Stimulated activated CD4-positive, alpha-beta T cell treated with anti-CD3 and anti-CD28 coated beads, Interleukin-1b, Interleukin-23, amount 100 ng/mL, for 24 hours (primary cell): ENCODE results near the gene GAS2L2.
A peak's percentile ranks its signal among the peaks of the same experiment; 100 is the strongest.

Experiments
- DNase-seq, 4 experiments: peaks; one replicate each; pipeline ENCODE4 v3.0.0-alpha.2; 2020; ENCODE audit warnings: low read depth in 4 of 4, low spot score in 1 of 4

GAS2L2 gene

DNA sequence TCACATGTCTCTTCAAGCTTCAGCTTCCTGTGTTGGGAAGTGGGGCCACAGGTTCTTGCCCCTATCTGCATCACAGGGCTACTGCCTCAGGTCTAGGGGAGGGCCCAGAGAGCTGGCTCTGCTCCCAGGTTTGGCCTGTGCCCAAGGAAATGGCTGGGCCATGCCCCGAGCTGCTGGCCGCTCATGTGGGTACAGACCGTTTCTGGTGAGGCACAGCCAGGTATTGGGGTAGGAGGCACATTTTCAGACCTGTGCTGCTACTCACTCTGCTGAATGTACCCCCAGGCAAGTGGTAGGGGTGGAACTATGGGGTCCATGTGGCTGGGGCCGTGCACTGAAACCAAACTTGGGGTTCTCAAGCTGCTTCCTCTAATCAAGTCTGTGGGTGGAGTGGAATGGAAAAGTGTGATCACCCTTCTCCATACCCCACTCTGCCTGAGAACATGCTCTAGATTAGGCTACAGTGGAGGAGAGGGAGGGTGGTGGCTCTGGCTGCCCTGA lies 4.6 kb downstream of the GAS2L2 start:
- no peak for DNase-seq

DNA sequence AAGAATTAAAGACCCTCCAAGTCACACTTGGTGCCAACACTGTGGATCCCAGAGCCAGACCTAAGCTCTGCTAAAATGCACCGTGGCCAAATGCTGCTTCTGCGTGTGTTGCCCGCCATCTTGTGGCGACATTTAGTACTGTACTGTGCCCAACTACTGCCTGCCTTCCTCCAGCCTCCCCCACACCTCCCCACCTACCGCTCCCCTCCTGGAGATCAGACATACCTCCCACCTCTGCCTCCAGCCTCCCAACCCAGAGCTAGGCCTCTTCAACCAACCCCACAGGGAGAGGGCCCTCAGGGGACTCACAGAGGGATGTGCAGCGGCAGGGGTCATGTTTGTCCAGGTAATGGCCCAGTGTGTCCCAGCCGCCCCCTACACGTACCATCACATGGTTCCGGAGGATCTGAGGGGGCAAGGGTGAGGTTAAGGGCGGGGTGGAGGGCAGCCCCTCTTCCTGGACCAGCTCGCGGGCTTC lies 5.5 kb downstream of the GAS2L2 start:
- DNase-seq = peak; percentile 59 to 74 (median 67)

DNA sequence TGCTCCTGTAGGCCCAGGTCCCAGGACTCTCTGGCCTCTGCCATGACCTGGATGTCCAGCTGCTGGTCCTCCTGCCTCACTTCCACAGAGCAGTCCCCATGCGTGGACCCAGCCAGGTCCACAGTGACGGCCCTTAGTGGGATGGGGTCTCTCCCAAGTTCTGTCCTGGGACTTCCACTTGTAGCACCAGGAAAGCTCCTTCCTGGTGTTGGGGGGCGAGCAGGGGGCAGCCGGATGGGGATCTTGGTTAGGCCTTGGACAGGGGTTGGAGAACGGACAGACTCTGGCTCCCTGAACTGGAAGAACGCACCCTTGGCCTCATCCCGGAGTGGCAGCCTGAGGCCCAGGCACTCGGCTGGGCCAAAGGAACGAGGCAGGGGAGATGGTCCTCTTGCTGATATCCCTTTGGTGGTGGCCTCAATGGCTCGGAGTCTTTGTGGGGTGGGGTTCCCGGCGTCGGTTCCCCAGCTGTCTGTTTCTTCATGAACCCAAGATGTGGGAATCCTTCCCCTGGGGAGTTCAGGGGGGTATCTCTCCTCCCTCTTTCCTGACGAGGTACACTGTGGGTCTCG lies 7.2 kb downstream of the GAS2L2 start:
- DNase-seq = no peak

DNA sequence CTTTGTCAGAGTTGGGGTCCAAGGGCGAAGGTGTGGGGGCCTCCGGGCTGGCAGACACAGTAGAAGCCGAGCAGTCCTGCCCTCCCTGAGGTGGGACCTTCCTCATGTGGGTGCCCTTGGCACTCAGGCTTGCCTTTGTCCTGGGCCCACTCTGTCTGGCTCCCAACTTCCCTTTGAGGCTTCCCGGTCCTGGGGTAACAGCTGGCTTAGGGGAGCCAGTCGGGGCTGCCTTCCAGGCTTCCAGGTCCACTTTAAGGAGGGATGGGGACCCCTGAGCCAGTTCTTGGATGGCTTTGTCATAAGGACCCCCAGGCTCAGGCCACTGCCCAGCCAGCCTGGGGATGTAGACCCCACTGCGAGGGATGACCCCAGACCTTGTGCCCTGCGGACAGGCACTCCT lies 7.8 kb downstream of the GAS2L2 start:
- no peak for DNase-seq

DNA sequence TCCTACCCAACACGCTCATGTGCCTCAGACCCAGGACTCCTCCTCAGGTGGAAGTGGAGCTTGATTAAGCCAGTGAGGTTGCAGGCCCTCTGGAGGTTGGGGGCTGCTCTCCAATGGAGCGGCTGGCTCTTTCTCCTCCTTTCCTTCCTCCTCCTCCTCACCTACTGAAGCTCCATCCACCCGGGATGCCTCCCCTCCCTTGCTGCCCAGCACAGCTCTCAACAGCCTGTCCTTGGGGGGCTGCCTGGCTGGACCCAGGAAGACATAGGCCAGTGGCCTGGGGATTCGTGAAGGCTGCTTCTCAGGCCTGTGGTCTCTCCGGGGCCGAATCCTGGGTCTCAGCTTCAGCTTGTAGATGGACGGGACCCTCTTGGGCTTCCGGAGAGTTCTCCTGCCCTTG lies 8.2 kb downstream of the GAS2L2 start:
- DNase-seq = no peak

DNA sequence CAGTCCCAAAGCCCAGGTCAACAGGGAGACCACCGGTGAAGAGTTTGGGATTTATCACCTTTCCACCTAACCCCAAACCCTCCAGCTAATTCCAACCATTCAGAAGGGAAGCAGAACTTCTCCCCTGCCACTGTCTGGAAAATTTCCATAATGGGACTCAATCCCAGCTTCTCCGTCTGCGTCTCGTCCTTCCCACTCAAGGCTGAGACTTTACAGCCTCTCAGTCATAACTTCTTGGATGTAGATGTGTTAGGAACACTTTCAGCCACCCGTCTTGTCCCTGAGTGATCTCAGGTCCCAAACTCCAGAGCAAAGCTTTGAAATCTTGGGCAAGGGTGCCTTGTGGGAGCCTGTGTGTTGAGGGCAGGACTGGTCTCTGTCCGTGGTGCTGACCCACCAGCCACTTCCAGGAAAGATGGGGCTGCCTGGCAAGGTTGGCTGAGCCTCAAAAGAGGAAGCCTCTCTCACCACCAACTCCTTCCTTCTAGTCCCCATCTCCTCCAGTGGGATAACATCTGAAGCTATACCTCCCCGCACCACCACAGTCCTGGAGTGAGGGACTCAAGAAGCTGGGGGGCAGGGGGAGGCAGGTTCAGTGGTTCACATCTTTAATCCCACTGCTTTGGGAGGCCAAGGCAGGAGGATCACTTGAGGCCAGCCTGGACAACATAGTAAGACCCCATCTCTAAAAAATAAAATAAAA lies 9.3 kb downstream of the GAS2L2 start:
- DNase-seq = no peak

DNA sequence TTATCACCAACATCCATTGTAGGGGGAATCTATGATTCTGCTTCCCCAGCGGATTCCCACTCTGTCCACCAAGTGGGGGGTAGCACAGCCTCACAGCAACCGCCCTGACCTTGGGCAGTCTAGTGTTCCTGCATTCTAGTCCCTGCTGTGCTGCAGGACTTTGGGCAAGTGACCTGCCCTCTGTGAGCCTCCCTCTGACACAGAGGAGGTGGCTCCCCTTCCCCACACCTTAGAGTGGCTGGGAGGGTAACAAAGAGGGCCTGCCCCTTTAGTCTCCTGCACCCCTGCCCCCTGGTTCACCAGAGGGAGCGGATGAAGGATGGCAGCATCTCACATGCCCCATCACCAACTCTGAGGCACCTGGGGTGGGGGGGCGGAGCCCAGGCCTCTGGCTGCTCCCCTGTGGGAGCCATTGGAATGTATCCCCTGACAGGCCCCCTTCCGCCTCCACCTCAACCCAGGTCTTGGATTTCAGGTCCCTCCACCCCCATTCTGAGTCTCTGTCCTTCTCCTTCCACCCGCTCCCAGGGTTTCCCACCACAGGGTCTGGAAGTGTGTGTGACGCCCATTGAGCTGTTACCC lies 10.1 kb downstream of the GAS2L2 start:
- no peak for DNase-seq

DNA sequence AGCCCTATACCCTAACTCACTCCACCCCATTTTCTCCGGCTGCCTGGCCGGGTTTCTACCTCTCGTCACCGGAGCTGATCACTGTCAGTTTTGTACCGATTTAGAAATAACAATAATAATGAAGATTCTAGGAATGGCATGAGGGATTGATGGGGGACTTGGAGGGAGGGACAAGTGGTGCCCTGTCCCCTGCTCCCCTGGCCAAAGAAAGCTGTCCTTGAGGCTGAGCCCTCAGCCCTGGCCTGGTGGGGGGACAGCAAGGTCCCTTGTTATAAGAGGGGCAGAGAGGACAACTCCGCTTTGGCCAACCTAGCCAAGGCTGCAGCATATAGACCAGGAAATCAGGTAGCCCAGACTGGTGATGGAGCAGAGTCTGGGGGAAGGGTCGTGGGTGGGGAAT lies 10.5 kb downstream of the GAS2L2 start:
- DNase-seq = no peak

DNA sequence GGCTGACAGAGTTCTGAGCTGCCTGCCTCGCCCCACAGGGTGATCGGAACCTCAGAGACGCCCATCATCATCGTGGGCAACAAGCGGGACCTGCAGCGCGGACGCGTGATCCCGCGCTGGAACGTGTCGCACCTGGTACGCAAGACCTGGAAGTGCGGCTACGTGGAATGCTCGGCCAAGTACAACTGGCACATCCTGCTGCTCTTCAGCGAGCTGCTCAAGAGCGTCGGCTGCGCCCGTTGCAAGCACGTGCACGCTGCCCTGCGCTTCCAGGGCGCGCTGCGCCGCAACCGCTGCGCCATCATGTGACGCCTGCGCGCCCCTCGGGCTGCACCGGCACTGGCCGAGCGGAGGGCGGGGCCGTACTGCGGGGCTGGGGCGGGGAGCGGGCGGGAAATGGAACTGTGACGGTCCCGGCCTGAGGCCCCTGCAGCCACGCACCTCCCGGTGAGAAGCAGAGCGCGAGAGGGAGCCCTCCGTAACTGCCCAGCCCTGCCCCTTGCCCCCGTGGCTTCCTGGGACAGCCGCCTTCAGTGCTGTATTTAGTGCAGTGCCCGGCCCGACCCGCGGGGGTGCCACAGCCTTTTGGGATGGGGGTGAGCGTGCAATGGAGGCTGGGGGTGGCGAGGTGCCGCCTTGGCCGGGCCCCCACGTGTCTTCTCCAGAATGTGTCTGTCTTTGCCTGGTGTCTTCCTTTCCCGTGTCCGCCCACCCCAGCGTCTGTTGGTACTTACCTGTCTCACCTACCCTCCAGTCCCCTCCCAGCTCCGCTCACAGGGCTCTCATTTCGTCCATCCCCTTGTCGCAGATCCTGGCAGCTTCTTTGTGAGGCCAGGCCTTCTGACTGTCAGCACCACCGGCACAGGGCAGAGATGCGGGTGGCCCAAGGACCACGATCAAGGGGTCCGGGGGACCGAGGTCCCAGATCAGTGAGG lies 11.8 kb downstream of the GAS2L2 start:
- peak in 1 of 4 experiments; percentile 21 for DNase-seq

DNA sequence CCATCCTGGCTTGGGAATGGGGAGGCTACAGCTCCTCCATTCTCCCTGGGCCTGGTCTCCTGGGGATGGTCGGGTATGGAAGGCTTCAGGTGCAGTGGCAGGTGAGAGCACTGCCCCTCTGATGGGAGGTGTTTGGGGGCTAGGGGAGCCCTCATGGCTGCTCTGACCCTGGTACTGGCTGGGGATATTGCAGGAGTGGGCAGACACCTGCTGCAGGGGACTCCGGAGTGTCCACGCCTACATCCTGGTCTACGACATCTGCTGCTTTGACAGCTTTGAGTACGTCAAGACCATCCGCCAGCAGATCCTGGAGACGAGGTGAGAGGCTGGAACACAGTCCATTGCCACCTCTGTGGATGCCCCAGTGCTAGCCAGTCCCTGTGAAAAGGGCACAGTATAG lies 12.8 kb downstream of the GAS2L2 start:
- no peak for DNase-seq

DNA sequence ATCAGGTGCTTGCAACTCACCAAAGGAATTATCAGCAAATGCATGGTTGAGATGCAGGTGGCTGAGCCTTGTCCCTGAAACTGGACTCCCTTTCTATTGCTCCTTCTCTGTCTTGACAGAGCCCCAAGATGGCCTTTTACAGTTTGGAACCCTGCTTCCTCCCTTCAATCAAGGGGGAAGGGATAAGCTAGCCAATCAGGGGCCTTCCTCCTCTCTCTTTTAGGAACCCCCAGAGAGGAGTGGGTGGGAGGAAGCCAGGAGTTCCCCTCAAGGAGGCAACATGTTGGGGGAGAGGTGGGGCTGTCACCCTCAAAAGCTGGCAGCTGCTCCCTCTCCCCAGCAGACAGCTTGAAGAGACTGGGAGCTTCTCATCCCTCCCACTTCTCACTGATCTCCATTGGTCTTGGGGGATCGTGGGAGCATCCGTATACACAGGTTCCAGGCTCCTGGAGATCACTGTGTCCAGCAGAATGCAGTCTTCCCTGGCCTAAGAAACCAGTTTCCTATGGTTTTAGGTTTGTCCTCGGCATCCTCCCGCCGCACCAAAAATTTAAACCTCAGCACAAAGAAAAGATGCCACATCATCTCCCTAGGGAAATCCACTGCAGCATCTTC lies 14.4 kb downstream of the GAS2L2 start:
- DNase-seq = no peak

DNA sequence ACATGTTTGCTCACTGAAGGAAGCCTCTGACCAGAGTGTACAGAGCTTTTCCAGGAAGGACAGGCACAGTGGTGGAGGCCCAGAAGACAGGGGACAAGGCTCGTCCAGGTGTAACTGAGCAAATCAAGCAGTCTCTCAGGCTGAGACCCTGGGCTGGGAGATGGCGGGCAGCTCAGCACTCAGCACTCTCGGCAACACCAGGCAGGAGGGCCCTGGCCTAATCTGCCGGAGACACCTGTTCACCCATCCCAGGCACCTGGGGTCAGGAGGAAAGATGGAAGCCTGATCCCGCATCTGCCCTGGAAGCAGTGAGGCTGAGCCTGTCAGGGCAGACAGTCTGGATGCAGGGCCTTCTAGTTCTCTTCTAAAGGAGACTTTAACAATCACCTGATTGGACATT lies 16.8 kb downstream of the GAS2L2 start:
- DNase-seq = no peak

DNA sequence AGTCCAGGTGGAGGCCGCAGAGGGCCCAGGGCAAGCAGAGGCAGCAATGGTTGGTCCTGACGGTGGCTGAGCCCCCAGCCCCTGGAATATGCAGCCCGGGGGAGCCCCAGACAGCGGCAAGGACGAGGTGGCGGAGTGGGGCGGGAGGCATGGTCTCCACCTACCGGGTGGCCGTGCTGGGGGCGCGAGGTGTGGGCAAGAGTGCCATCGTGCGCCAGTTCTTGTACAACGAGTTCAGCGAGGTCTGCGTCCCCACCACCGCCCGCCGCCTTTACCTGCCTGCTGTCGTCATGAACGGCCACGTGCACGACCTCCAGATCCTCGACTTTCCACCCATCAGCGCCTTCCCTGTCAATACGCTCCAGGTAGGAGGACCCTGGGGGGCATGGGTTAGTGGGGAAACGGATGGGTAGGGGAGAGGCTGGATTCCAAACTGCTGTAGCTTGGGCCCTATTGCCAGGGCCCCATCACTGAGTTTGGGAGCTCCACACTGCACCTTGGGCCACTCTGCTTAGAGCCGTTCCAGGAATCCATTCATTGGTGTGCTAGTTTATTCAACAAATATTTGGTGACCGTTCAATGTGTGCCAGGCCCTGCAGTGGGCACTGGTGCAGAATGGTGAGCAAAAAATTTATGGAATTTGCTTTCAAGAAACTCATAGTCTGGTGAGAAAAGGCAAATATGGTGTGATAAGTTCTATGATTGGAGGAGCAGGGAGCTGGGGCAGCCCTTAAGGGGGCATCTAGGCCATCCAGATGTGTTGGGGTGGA lies 17.8 kb downstream of the GAS2L2 start:
- DNase-seq = no peak

DNA sequence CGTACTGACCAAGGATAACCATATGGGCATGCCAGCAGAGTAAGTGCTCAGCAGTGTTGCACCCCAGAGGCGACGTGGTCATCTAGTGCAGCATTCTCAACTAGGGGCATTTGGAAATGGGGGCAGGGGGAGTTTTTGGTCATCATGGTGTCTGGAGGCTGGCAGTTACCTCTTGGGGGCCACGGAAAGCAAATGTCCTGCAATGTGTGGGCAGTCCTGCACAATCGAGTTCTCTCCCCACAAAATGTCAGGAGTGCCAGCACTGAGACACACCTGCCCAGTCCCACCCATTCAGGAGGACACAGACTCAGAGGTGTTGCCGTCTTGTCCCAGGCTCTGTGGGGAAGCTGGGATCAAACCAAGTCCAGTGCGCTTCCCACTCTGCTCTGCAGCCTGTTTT lies 18.6 kb downstream of the GAS2L2 start:
- DNase-seq = no peak

DNA sequence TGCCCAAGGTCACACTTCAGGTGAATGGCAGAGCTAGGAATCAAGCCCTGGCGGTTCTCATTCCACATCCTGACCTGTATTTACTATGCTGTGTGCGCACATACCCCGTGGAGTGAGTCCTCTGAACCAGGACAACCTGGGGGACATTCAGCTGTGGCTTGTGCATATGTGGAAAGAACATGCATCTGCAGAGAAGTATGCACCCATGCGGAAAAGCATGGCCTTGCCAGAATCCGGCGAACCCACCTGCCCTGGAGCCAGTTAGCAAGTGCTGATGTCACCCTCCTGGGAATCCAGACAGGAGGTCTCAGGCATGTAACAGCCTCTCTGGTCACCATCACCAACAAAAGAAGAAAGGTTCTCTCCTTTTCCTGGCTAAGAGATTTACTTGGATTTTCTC lies 19.7 kb downstream of the GAS2L2 start:
- no peak for DNase-seq

DNA sequence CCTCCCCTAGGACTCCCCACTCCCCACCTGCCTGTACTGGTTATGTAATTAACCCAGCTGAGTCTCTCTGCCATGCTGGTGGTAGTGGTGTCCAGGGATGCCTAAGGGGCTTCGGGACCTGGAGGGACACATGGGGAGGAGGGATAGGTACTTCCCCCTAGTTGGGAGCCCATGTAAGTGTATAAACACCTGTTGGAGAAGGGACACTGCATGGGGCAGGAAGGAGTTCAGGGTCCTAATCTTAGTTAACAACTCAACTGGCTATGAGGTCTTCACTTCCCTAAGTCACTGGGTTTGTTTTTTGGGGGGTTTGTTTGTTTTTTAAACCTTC lies 20.3 kb downstream of the GAS2L2 start:
- no peak for DNase-seq

DNA sequence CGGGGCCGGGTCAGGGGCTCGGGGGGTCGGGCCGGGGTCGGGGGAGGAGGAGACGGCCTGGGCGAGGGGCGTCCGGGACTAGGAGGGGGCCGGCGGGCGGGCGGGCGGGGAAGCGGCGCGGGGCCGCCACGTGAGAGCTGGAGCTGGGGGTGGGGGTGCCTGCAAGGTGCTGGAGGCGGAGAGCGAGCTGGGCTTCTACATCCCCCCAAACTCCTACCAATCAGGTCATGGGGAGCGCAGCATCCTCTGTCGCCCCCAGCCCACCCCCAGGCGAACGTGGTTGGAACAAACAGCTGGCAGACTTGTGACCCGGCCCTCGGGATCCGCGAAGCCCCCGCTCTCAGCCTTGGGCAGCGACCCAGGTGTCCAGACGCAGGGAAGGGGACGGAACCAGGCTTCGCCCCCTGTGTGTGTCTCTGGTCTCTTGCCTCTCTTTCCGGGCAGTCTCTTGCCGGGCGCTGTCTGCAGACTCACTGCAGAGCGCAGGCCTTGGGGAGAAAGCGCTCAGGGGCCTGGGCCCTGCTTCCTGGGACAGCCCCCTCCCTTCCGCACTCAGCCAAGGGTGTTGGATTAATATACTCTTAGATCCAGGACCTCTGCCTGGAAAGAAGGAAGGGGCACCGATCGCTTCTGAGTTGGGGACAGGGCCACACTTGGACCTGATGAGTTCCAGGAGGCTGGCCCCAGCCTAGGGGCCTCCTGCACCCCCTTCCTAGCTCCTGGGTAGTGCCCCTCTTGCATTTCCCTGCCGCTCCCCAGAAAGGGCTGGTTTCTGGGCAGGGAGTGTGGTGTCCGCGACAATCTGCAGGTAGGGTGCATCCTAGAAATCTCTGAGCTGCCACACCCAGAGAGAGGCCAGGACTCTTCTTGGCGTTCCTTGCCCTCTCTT lies 20.9 kb downstream of the GAS2L2 start:
- no peak for DNase-seq

DNA sequence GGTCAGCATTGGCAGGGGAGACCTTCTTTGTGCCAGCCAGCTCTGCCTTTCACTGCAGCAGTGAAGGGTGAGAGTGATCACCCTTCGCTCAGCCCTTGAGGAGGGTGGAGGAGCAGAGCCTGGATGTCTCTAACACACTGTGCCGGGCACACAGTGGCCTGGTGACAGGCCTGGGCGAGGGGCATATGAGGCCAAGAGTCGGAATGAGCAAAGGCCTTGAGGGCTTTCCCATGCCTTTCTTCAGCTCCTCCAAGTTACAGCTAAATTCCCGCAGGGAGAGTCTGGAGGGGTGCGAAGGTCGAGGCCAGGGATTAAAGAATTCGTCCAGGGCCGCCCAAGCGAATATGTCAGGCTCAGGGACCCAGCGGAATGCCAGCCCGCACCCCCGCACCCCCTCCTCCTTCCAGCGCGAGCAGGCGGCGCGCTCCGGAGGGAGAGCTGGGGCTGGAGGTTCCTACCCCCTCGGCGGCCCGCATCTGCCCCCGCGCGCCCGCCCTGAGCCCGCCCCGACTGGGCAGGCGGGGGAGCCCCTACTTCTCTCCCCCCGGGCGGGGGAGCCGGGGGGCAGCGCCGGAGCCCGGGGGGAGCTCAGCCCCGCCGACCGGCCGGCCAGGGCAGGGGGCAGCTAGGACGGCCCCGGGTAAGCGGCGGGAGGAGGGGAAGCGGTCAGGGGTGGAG lies 21.7 kb downstream of the GAS2L2 start, which contains the start of gene RASL10B:
RASL10B (plus strand) TSS at position 401 of the 678 bp plus-strand sequence. CDS start 3,546 bp downstream, outside the sequence.
- DNase-seq = peak in 3 of 4 experiments; percentile 29 to 45 (median 40)
